ENCODE data around the gene GRAP2. TPM values are rescaled to one million over a fixed set of nuclear protein-coding genes. Genes with fewer than 3 reads are reported as not detected.

GRAP2 gene
- total and polyA plus RNA-seq, 9 of the 15 experiments (the other 6 are each of a cell fraction or from before 2014, with no cell fraction given): 4.8 to 88.7 (median 60.4) TPM

GRCh38 chr22:39996732-39997131 is 95.8 kb downstream of the GRAP2 start (continued):
- TF ChIP-seq MBD1 (CRISPR knock-in tag; IDR thresholded peaks at IDR 0.05) (no peak), ARNT (IDR thresholded peaks at IDR 0.05) (no peak), SMAD3 (CRISPR knock-in tag; conservative IDR thresholded peaks at IDR 0.05) (no peak), HMBOX1 (IDR thresholded peaks at IDR 0.05) (0 out of 2 replicates have a peak, but pooled peaks have one; percentile 39), NR2C1 (IDR thresholded peaks at IDR 0.05) (no peak), NR2C1 (tag; IDR thresholded peaks at IDR 0.05) (0 out of 2 replicates have a peak, but pooled peaks have one; percentile 18), ATF7 (IDR thresholded peaks at IDR 0.05) (no peak)
- TF ChIP-seq, protein P1, sequence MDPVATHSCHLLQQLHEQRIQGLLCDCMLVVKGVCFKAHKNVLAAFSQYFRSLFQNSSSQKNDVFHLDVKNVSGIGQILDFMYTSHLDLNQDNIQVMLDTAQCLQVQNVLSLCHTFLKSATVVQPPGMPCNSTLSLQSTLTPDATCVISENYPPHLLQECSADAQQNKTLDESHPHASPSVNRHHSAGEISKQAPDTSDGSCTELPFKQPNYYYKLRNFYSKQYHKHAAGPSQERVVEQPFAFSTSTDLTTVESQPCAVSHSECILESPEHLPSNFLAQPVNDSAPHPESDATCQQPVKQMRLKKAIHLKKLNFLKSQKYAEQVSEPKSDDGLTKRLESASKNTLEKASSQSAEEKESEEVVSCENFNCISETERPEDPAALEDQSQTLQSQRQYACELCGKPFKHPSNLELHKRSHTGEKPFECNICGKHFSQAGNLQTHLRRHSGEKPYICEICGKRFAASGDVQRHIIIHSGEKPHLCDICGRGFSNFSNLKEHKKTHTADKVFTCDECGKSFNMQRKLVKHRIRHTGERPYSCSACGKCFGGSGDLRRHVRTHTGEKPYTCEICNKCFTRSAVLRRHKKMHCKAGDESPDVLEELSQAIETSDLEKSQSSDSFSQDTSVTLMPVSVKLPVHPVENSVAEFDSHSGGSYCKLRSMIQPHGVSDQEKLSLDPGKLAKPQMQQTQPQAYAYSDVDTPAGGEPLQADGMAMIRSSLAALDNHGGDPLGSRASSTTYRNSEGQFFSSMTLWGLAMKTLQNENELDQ (CRISPR knock-in tag; IDR thresholded peaks at IDR 0.05; ENCODE audit: borderline replicate concordance): no peak

Measured in K562 (cell line).